Mesenchymal stem cell (in vitro differentiated cells and primary cell): ENCODE data around the gene SLFN12L.
"Not testable (repeated sequence)": the region's sequence is repeated elsewhere in the genome, so short reads cannot be mapped to it uniquely, and the experiment has no call there.

Experiments
- DNase-seq: peaks from one replicate; pipeline ENCODE4 v3.0.0-alpha.2; 2013
- H2AFZ ChIP-seq: one replicate; pipeline ENCODE4 v1.6.1; 2013; ENCODE audit warnings: low read depth, mild to moderate bottlenecking, control low read depth, inconsistent platforms, low read length, moderate library complexity
- H2AK5ac ChIP-seq: 2 replicates; pipeline ENCODE4 v1.6.1; 2013; ENCODE audit warnings: low read length, moderate library complexity, mild to moderate bottlenecking, inconsistent platforms; ENCODE audit not compliant: severe bottlenecking
- H2BK120ac ChIP-seq: one replicate; pipeline ENCODE4 v1.6.1; 2013; ENCODE audit warnings: low read depth, mild to moderate bottlenecking, inconsistent platforms, low read length, moderate library complexity
- H2BK12ac ChIP-seq, 2 experiments: one replicate each; pipeline ENCODE4 v1.6.1; 2013; ENCODE audit warnings: inconsistent platforms in 2 of 2, low read length in 2 of 2, mild to moderate bottlenecking in 2 of 2, moderate library complexity in 2 of 2, control low read depth in 1 of 2
- H2BK15ac ChIP-seq: one replicate; pipeline ENCODE4 v1.6.1; 2013; ENCODE audit warnings: mild to moderate bottlenecking, low read depth, inconsistent platforms; ENCODE audit not compliant: poor library complexity, severe bottlenecking
- H2BK5ac ChIP-seq: 2 replicates; pipeline ENCODE4 v1.6.1; 2013; ENCODE audit warnings: low read depth, mild to moderate bottlenecking, low read length, control low read depth, inconsistent platforms; ENCODE audit not compliant: poor library complexity, severe bottlenecking
- H3K14ac ChIP-seq, 2 experiments: one replicate each; pipeline ENCODE4 v1.6.1; 2013; ENCODE audit warnings: inconsistent platforms in 2 of 2, low read length in 2 of 2, control low read depth in 1 of 2, mild to moderate bottlenecking in 1 of 2, moderate library complexity in 1 of 2
- H3K18ac ChIP-seq, 2 experiments: one replicate each; pipeline ENCODE4 v1.6.1; 2013; ENCODE audit warnings: inconsistent platforms in 2 of 2, low read length in 2 of 2, control low read depth in 1 of 2, low read depth in 1 of 2, mild to moderate bottlenecking in 1 of 2
- H3K23ac ChIP-seq, 2 experiments: one replicate each; pipeline ENCODE4 v1.6.1; 2013; ENCODE audit warnings: inconsistent platforms in 2 of 2, low read length in 2 of 2, mild to moderate bottlenecking in 2 of 2, moderate library complexity in 2 of 2, control low read depth in 1 of 2
- H3K27ac ChIP-seq: 2 replicates; pipeline ENCODE4 v1.5.1; 2013; ENCODE audit warnings: mild to moderate bottlenecking, moderate library complexity, low read length, control low read depth, inconsistent platforms; ENCODE audit not compliant: poor library complexity, severe bottlenecking
- H3K27me3 ChIP-seq, 2 experiments: 2 replicates each; pipeline versions ENCODE4 v1.6.1 to v1.7.0; 2013; ENCODE audit warnings: low read length in 2 of 2, mild to moderate bottlenecking in 2 of 2, moderate library complexity in 2 of 2, control low read depth in 1 of 2, inconsistent platforms in 1 of 2; ENCODE audit not compliant: control insufficient read depth in 1 of 2, insufficient read depth in 1 of 2
- H3K36me3 ChIP-seq, 2 experiments: 2 replicates each; pipeline versions ENCODE4 v1.6.1 to v1.7.0; 2013; ENCODE audit warnings: low read length in 2 of 2, control low read depth in 1 of 2, inconsistent platforms in 1 of 2, low read depth in 1 of 2, mild to moderate bottlenecking in 1 of 2; ENCODE audit not compliant: insufficient read depth in 2 of 2, control insufficient read depth in 1 of 2
- H3K4ac ChIP-seq, 2 experiments: one replicate each; pipeline ENCODE4 v1.6.1; 2013; ENCODE audit warnings: inconsistent platforms in 2 of 2, low read length in 2 of 2, mild to moderate bottlenecking in 2 of 2, moderate library complexity in 2 of 2, control low read depth in 1 of 2, low read depth in 1 of 2
- H3K4me1 ChIP-seq: 2 replicates; pipeline ENCODE4 v1.6.1; 2013; ENCODE audit warnings: low read depth, low read length, control low read depth; ENCODE audit not compliant: control insufficient read depth, insufficient read depth
- H3K4me2 ChIP-seq: 2 replicates; pipeline ENCODE4 v1.6.1; 2013; ENCODE audit warnings: low read length, mild to moderate bottlenecking, inconsistent platforms; ENCODE audit not compliant: poor library complexity, severe bottlenecking
- H3K4me3 ChIP-seq, 2 experiments: 2 replicates each; pipeline versions ENCODE4 v1.5.1 to v1.7.0; 2013; ENCODE audit warnings: low read length in 2 of 2, mild to moderate bottlenecking in 2 of 2, control low read depth in 1 of 2, low read depth in 1 of 2; ENCODE audit not compliant: insufficient read depth in 1 of 2
- H3K79me1 ChIP-seq: replicated peaks from 2 replicates; pipeline ENCODE4 v1.6.1; 2013; ENCODE audit warnings: mild to moderate bottlenecking, control low read depth, low read length, inconsistent platforms; ENCODE audit not compliant: poor library complexity, severe bottlenecking
- H3K9ac ChIP-seq: 2 replicates; pipeline ENCODE4 v1.7.0; 2013; ENCODE audit warnings: mild to moderate bottlenecking, low read length, moderate library complexity
- H3K9me3 ChIP-seq: 2 replicates; pipeline ENCODE4 v1.7.0; 2013; ENCODE audit warnings: mild to moderate bottlenecking, low read length; ENCODE audit not compliant: control insufficient read depth
- H4K8ac ChIP-seq: one replicate; pipeline ENCODE4 v1.6.1; 2013; ENCODE audit warnings: inconsistent platforms, mild to moderate bottlenecking, low read length, moderate library complexity
- H4K91ac ChIP-seq: one replicate; pipeline ENCODE4 v1.6.1; 2013; ENCODE audit warnings: mild to moderate bottlenecking, low read length, inconsistent platforms
- WGBS: methylation state at CpG from one replicate; pipeline ENCODE4 v1.1.7; 2013; ENCODE audit warnings: mixed read lengths; 5-methylcytosine and 5-hydroxymethylcytosine counted together

Gene SLFN12L

DNA sequence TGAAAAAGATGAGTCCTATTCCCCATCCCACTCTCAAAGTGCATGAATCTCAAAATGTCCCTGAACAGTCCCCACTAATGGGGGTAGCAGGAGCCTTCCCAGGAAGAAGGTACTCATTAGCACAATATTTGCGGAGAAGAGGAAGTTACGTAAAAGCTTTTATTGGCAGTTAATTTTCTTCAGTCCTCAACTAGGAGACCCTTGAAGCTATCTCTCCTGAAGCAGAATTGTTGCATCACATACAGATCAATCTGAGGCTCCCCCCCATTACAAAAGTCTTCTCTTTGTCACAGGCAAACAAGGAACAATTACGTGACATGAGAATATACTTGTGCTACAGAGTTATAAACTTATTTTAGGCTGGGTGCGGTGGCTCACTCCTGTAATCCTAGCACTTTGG is 14.2 kb downstream of the SLFN12L start:
- no peak overlapping the region for H3K18ac ChIP-seq
- no peaks in the 10 kb centered on the region for H3K36me3 ChIP-seq
- H2AFZ ChIP-seq = no peak overlapping the region
- H2BK15ac ChIP-seq = no peak overlapping the region
- H3K27ac ChIP-seq = no peak overlapping the region
- H2BK5ac ChIP-seq = no peak overlapping the region
- 79% methylated on average over 4 of the region's 4 CpGs for whole genome bisulfite sequencing
- no peak overlapping the region for H3K9ac ChIP-seq
- no peak overlapping the region for H4K91ac ChIP-seq
- no peak for DNase-seq
- H3K79me1 ChIP-seq = no peaks in the 10 kb centered on the region
- H3K4me2 ChIP-seq = no peak overlapping the region
- H2BK12ac ChIP-seq = no peak overlapping the region
- no peak overlapping the region for H4K8ac ChIP-seq
- no peaks in the 10 kb centered on the region for H3K9me3 ChIP-seq
- H3K27me3 ChIP-seq = peaks cover 0 to 22% of the 10 kb centered on the region in 2 experiments
- H3K14ac ChIP-seq = no peak overlapping the region
- H2AK5ac ChIP-seq = no peak overlapping the region
- no peak overlapping the region for H3K4ac ChIP-seq
- no peak overlapping the region for H3K4me3 ChIP-seq
- H3K4me1 ChIP-seq = no peaks in the 10 kb centered on the region
- no peak overlapping the region for H2BK120ac ChIP-seq
- no peak overlapping the region for H3K23ac ChIP-seq

DNA sequence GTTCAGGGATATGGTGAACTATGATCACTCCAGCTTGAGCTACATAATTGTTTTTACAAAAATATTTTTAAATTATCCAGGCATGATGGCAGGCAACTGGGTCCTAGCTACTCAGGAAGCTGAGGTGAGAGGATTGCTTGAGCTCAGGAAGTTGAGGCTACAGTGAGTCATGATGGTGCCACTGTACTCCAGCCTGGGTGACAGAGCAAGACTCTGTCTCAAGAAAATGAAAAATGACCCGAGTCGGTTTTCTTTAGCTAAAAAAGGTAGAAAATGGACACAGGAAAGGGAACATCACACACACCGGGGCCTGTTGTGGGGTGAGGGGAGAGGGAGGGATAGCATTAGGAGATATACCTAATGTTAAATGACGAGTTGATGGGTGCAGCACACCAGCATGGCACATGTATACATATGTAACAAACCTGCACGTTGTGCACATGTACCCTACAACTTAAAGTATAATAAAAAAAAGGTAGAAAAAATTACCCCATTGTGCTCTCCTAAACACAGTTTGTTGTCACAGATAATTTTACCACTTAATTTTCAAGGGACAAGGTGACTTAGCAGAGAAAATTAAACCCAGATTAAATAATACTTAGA is 15.7 kb downstream of the SLFN12L start:
- not testable (repeated sequence) for H4K8ac ChIP-seq, H2BK12ac ChIP-seq, H2AK5ac ChIP-seq, H3K9me3 ChIP-seq, H3K18ac ChIP-seq, H3K14ac ChIP-seq, H2AFZ ChIP-seq, H3K23ac ChIP-seq, H3K9ac ChIP-seq, H3K36me3 ChIP-seq, H3K79me1 ChIP-seq, DNase-seq, H3K4ac ChIP-seq, H3K4me2 ChIP-seq, H3K27ac ChIP-seq, H3K4me3 ChIP-seq, H2BK120ac ChIP-seq, H2BK15ac ChIP-seq, H2BK5ac ChIP-seq, H3K4me1 ChIP-seq, H4K91ac ChIP-seq
- H3K27me3 ChIP-seq = peaks cover 0 to 22% of the 10 kb centered on the region in 2 experiments
- WGBS = 40% methylated on average over 3 of the region's 5 CpGs

DNA sequence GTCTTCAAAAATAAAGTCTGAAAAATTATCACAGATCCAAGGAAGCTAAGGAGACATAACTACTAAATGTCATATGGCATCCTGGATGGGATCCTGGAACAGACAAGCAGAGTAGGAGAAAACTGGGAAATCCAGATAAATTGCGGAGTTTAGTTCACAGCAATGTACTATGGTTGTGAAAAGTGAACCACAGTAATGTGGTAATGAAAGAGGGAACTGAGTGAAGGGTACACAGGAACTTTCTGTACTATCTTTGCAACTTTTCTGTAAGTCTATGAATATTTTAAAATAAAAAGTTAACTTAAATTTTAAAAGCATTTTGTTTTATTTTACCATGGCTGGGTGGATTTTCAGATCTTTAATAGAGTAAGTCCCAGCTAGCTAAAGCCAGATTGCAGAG is 16.3 kb downstream of the SLFN12L start:
- Histone ChIP-seq H3K18ac (no peak overlapping the region), H4K8ac (no peak overlapping the region), H3K4me3 (no peak overlapping the region), H3K14ac (no peak overlapping the region), H3K9me3 (no peaks in the 10 kb centered on the region), H2BK12ac (no peak overlapping the region), H3K9ac (no peak overlapping the region), H2BK120ac (no peak overlapping the region), H3K79me1 (no peaks in the 10 kb centered on the region), H4K91ac (no peak overlapping the region), H3K27me3 (peaks cover 4 to 22% of the 10 kb centered on the region in 2 experiments), H3K4me2 (no peak overlapping the region), H3K36me3 (no peaks in the 10 kb centered on the region), H3K4ac (no peak overlapping the region), H3K4me1 (no peaks in the 10 kb centered on the region), H2AFZ (no peak overlapping the region), H3K27ac (no peak overlapping the region), H3K23ac (no peak overlapping the region), H2AK5ac (no peak overlapping the region), H2BK5ac (no peak overlapping the region), H2BK15ac (no peak overlapping the region)
- WGBS = 94% methylated on average over 1 of the region's 1 CpG
- no peak for DNase-seq

DNA sequence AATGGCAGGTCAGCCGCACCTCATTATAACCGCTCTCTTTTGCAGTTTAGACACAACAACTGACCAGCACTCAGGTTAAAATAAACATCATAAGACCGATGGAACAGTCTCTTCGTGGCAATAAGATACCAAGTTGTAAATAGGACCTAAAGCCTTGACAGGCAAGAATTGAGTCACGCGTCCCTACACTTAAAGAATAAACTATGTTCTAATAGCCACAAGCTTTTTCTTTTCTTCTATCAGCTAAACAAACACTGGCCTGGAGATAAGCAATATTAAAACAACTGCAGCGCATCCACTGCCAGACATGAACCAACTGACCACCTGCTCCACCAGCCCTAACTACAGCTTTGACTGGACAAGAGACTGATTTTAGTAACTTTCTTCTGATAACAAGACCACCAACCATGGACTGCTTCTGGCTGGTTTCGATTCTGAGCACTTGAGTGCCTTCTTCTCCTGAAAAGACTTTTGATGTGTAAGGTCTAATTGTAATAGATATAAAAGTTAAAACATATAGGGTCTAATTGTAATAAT is 17.5 kb downstream of the SLFN12L start:
- no peak overlapping the region for H3K27ac ChIP-seq
- no peaks in the 10 kb centered on the region for H3K9me3 ChIP-seq
- no peak for DNase-seq
- no peak overlapping the region for H2BK120ac ChIP-seq
- H2BK12ac ChIP-seq = no peak overlapping the region
- WGBS = 79% methylated on average over 7 of the region's 8 CpGs
- no peak overlapping the region for H3K4me3 ChIP-seq
- H3K36me3 ChIP-seq = no peaks in the 10 kb centered on the region
- H4K8ac ChIP-seq = no peak overlapping the region
- no peak overlapping the region for H2AK5ac ChIP-seq
- no peak overlapping the region for H2AFZ ChIP-seq
- no peak overlapping the region for H2BK5ac ChIP-seq
- H3K4ac ChIP-seq = no peak overlapping the region
- H4K91ac ChIP-seq = no peak overlapping the region
- H3K4me1 ChIP-seq = no peaks in the 10 kb centered on the region
- no peak overlapping the region for H3K14ac ChIP-seq
- H3K79me1 ChIP-seq = no peaks in the 10 kb centered on the region
- no peak overlapping the region for H2BK15ac ChIP-seq
- no peak overlapping the region for H3K4me2 ChIP-seq
- no peak overlapping the region for H3K23ac ChIP-seq
- H3K18ac ChIP-seq = no peak overlapping the region
- H3K27me3 ChIP-seq = peaks cover 12 to 23% of the 10 kb centered on the region in 2 experiments
- H3K9ac ChIP-seq = no peak overlapping the region
